Epithelial cell of proximal tubule (primary cell): Measurements from ENCODE around the gene KIAA1671. TPM values are rescaled to one million over a fixed set of nuclear protein-coding genes. Genes with fewer than 3 reads are reported as not detected.
A peak's percentile ranks its signal among the peaks of the same experiment; 100 is the strongest.

ENCODE experiments used
- DNase-seq: peaks from one replicate; pipeline ENCODE4 v3.0.0-alpha.2; 2011; ENCODE audit warnings: low read depth
- H3K4me3 ChIP-seq: 2 replicates; pipeline ENCODE4 v1.5.1; 2011; ENCODE audit warnings: low read depth, mild to moderate bottlenecking, low read length
- CTCF ChIP-seq: conservative IDR thresholded peaks from 2 replicates; pipeline ENCODE4 v1.5.1; 2012; ENCODE audit warnings: low read depth, mild to moderate bottlenecking, low read length
- total RNA-seq: library from RNA; depleted of rRNA; stranded (reverse); fragments of >200 nt; gene quantifications from 2 replicates; pipeline ENCODE4 v1.2.3, GENCODE V29; 2015

The KIAA1671 gene
- total RNA-seq, 1 donor from 2014 or later: 14.1 TPM

GRCh38 chr22:24944217-24944937 is 8.1 kb upstream of the KIAA1671 start:
- no peak for TF ChIP-seq CTCF
- no peak overlapping the region for H3K4me3 ChIP-seq
- DNase-seq: no peak

- no peak for DNase-seq
- no peak for TF ChIP-seq CTCF
- H3K4me3 ChIP-seq: no peak overlapping the region
Observed at GRCh38 chr22:24945430-24945829, 7.1 kb upstream of the KIAA1671 start.

GRCh38 chr22:24947383-24947782 is 5.1 kb upstream of the KIAA1671 start:
- no peak for DNase-seq
- no peak for TF ChIP-seq CTCF
- no peak overlapping the region for H3K4me3 ChIP-seq

GRCh38 chr22:24947881-24948280 is 4.6 kb upstream of the KIAA1671 start:
- H3K4me3 ChIP-seq: no peak overlapping the region
- no peak for DNase-seq
- TF ChIP-seq CTCF: no peak

GRCh38 chr22:24948356-24949202 is 3.9 kb upstream of the KIAA1671 start:
- no peak overlapping the region for H3K4me3 ChIP-seq
- TF ChIP-seq CTCF: no peak
- DNase-seq: no peak

- no peak for DNase-seq
- peak overlapping the region; percentile 19 for H3K4me3 ChIP-seq
- TF ChIP-seq CTCF: no peak
Observed at GRCh38 chr22:24950272-24950902, 2.1 kb upstream of the KIAA1671 start.
